ENCODE measurements around the gene HMGN2. TPM values are rescaled to one million over a fixed set of nuclear protein-coding genes. Genes with fewer than 3 reads are reported as not detected.

Gene HMGN2
- total and polyA plus RNA-seq, 4 donors: 51.8 to 218 (median 132) TPM

- TF ChIP-seq REST (IDR thresholded peaks at IDR 0.05) (no peak), JUND (IDR thresholded peaks at IDR 0.05) (no peak), RXRA (IDR thresholded peaks at IDR 0.05) (no peak), FOXA1 (IDR thresholded peaks at IDR 0.05) (no peak), RAD21 (IDR thresholded peaks at IDR 0.05) (no peak), EGR1 (IDR thresholded peaks at IDR 0.05; ENCODE audit: low read depth in 2 of 2) (no peak)
These were observed 38.0 kb upstream of the HMGN2 start (continued) for GRCh38 chr1:26434161-26434752.

GRCh38 chr1:26438041-26438440 is 34.2 kb upstream of the HMGN2 start:
- Histone ChIP-seq H3K4me3 (ENCODE audit: low read depth in 1 of 3, low read length in 3 of 3) (no peak overlapping the region), H3K27me3 (ENCODE audit: control insufficient read depth in 4 of 4, insufficient read depth in 4 of 4, low read length in 3 of 4) (no peaks in the 10 kb centered on the region), H3K36me3 (ENCODE audit: control insufficient read depth in 4 of 4, insufficient read depth in 3 of 4, low read depth in 1 of 4, low read length in 3 of 4) (peaks cover 14 to 49% (median 40%) of the 10 kb centered on the region in 4 donors), H3K4me1 (ENCODE audit: control insufficient read depth in 4 of 4, insufficient read depth in 4 of 4, low read length in 3 of 4) (peaks cover 2 to 6% (median 3%) of the 10 kb centered on the region in 4 donors), H3K9ac (ENCODE audit: low read depth in 1 of 2, low read length in 2 of 2) (no peak overlapping the region), H3K27ac (ENCODE audit: low read depth in 1 of 2, low read length in 2 of 2) (no peak overlapping the region), H3K9me3 (ENCODE audit: control insufficient read depth in 4 of 4, low read length in 3 of 4) (no peaks in the 10 kb centered on the region)
- DNase-seq (ENCODE audit: low spot score): no peak
- 98% methylated on average over 6 of the region's 6 CpGs for WGBS
- TF ChIP-seq MAX (IDR thresholded peaks at IDR 0.05): no peak
- no peak for TF ChIP-seq JUND (IDR thresholded peaks at IDR 0.05)
- no peak for TF ChIP-seq ATF3 (IDR thresholded peaks at IDR 0.05)
- no peak for TF ChIP-seq HNF4G (IDR thresholded peaks at IDR 0.05)
- TF ChIP-seq CTCF (IDR thresholded peaks at IDR 0.05; ENCODE audit: low read depth, low read length, missing input control): no peak
- TF ChIP-seq RAD21 (IDR thresholded peaks at IDR 0.05): no peak
- TF ChIP-seq TAF1 (conservative IDR thresholded peaks at IDR 0.05): no peak
- no peak for TF ChIP-seq EGR1 (IDR thresholded peaks at IDR 0.05; ENCODE audit: low read depth in 2 of 2)
- no peak for TF ChIP-seq SP1 (IDR thresholded peaks at IDR 0.05)
- TF ChIP-seq HNF4A (conservative IDR thresholded peaks at IDR 0.05): no peak
- no peak for TF ChIP-seq FOXA1 (IDR thresholded peaks at IDR 0.05)
- no peak for TF ChIP-seq REST (IDR thresholded peaks at IDR 0.05)
- TF ChIP-seq NR2F2 (IDR thresholded peaks at IDR 0.05): no peak
- TF ChIP-seq RXRA (IDR thresholded peaks at IDR 0.05): no peak
- TF ChIP-seq ZBTB33 (IDR thresholded peaks at IDR 0.05): no peak
- TF ChIP-seq GABPA (IDR thresholded peaks at IDR 0.05 in 1 of 2, conservative IDR thresholded peaks at IDR 0.05 in 1 of 2): no peak
- no peak for TF ChIP-seq FOXA2 (IDR thresholded peaks at IDR 0.05)
- no peak for TF ChIP-seq YY1 (IDR thresholded peaks at IDR 0.05)

Data from liver (tissue), 9 donors.